Measurements from ENCODE around the gene PPIP5K2. TPM values are rescaled to one million over a fixed set of nuclear protein-coding genes. Genes with fewer than 3 reads are reported as not detected.
"Not testable (repeated sequence)": the region's sequence is repeated elsewhere in the genome, so short reads cannot be mapped to it uniquely, and the experiment has no call there.

Gene PPIP5K2
- total RNA-seq, 1 experiment from 2014 or later: 46.4 TPM

DNA sequence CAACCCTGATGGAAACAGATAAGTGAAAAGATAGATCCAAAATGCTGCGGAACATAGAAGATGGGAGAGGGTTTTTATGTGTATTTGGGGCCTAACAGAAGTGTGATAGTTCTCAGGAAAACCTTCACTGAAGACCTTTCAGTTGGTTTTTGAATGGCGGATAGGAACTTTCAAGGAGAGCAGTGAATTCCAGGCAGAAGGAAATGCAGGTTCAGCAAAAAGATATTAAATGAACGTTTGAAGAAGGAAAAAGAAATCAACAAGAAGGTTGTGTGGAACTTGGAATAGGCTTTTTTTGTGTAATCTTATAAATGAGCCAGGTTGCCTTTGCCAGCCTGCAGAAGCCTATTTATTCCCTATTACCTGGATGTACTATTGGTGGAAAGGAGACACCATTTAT is 2.1 kb downstream of the PPIP5K2 start:
- DNase-seq (ENCODE audit: low spot score): no peak

GRCh38 chr5:103126557-103126956 is 6.5 kb downstream of the PPIP5K2 start:
- no peak for DNase-seq (ENCODE audit: low spot score)

DNA sequence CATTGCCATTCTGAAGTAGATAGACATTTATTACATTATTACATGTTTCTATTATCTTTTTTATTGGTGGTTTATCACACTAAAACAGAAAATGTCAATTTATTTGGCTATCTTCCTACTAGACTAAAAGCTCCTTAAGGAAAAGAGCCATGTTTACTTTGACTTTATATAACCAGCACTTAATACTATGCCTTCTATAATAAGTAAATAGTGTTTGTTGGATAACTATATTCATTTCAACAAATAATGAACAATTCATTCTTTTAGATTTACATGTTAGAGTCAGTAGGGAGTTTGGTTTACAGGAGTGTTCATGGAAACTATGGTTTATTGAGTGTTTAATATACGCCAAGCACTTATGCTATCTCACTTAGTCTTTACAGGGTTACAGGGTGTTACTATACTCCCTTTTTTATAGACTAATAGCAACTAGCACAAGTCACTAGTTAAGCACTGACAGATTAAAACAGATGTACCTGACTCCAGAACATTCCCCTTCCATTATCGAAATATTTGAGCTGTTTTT is 7.3 kb downstream of the PPIP5K2 start:
- DNase-seq (ENCODE audit: low spot score): no peak

GRCh38 chr5:103128202-103128601 is 8.1 kb downstream of the PPIP5K2 start:
- no peak for DNase-seq (ENCODE audit: low spot score)

DNA sequence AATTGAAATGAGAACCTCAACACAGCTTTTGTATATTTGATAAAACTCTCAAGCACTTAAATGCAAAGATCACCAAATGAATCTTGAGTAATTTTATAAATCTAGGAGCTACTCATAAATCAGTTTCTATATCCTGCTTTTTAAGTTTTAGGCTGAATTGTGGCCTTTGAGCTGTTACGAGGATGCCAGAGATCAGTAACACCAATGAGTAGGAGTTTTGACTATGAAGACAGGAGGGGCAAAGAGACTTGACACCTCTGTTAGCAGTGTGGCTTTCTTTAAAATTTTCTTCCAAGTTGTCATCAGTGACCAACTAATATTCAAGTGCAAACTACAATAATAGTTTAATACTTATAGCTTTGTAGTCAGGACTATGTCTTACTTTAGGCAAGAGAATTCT is 12.6 kb downstream of the PPIP5K2 start:
- no peak for DNase-seq (ENCODE audit: low spot score)

- DNase-seq (ENCODE audit: low spot score): no peak
These were observed 13.1 kb downstream of the PPIP5K2 start for GRCh38 chr5:103133231-103133630.

DNA sequence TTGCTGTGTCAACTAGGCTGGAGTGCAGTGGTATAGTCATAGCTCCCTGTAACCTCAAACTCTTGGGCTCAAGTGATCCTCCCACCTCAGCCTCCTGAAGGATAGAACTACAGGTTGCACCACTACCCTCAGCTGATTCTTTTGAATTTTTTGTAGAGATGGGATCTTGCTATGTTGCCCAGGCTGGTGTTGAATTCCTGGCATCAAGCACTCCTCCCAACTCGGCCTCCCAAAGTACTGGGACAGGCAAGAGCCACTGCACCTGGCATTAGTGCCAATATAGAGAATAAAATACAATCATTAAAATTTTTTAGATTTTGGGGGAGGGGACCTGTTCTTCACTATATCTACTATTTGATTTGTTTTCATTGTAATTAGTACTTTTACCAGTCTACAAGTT is 15.4 kb downstream of the PPIP5K2 start:
- DNase-seq (ENCODE audit: low spot score): no peak

- DNase-seq (ENCODE audit: low spot score): no peak
These were observed 18.1 kb downstream of the PPIP5K2 start for GRCh38 chr5:103138202-103138690.

- peak; percentile 61 for DNase-seq (ENCODE audit: low spot score)
These were observed 19.3 kb downstream of the PPIP5K2 start for GRCh38 chr5:103139264-103139865.

DNA sequence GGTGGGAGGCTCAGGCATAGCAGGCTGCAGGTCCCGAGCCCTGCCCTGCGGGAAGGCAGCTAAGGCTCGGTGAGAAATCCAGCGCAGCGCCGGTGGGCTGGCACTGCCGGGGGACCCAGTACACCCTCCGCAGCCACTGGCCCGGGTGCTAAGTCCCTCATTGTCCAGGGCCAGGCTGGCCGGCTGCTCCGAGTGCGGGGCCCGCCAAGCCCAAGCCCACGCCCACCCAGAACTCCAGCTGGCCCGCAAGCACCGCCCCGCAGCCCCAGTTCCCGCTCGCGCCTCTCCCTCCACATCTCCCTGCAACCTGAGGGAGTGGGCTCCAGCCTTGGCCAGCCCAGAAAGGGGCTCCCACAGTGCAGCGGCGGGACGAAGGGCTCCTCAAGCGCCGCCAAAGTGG is 22.0 kb downstream of the PPIP5K2 start:
- not testable (repeated sequence) for DNase-seq (ENCODE audit: low spot score)

DNA sequence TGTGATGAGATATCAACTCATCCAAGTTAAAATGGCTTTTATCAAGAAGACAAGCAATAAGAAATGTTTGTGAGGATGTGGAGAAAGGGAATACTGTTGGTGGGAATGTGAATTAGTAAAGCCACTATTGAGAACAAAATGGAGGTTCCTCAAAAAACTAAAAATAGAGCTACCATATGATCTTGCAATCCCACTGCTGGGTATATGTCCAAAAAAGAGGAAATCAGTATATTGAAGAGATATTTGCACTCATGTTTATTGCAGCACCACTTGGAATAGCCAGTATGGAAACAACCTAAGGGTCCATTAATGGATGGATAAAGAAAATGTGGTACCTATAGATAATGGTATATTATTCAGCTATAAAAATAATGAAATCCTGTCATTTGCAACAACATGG is 25.1 kb downstream of the PPIP5K2 start:
- no peak for DNase-seq (ENCODE audit: low spot score)

- DNase-seq (ENCODE audit: low spot score): no peak
These were observed 28.1 kb downstream of the PPIP5K2 start for GRCh38 chr5:103148213-103148612.

GRCh38 chr5:103151156-103151555 is 31.1 kb downstream of the PPIP5K2 start:
- no peak for DNase-seq (ENCODE audit: low spot score)

GRCh38 chr5:103166706-103167105 is 46.6 kb downstream of the PPIP5K2 start:
- no peak for DNase-seq (ENCODE audit: low spot score)

DNA sequence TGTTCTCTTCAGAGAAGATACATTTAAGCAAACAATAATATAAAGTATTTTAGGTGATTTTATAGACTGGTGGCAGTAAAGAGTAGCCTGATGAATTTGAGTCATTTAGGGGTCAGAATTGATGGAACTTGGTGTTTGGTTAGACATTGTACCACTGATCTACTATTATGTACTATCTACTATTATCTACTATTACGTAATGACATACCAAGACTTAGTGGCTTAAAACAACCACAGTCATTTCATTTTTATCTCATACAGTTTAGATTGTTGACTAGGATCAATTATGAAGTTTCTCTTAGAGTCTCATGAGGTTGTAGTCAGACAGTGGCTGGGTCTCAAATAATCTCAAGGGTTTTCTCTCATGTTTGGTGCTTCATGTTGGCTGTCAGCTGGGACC is 54.0 kb downstream of the PPIP5K2 start:
- no peak for DNase-seq (ENCODE audit: low spot score)

GRCh38 chr5:103177543-103177942 is 57.4 kb downstream of the PPIP5K2 start:
- DNase-seq (ENCODE audit: low spot score): no peak

GRCh38 chr5:103178167-103178566 is 58.1 kb downstream of the PPIP5K2 start:
- no peak for DNase-seq (ENCODE audit: low spot score)

GRCh38 chr5:103186152-103186551 is 66.1 kb downstream of the PPIP5K2 start:
- no peak for DNase-seq (ENCODE audit: low spot score)

DNA sequence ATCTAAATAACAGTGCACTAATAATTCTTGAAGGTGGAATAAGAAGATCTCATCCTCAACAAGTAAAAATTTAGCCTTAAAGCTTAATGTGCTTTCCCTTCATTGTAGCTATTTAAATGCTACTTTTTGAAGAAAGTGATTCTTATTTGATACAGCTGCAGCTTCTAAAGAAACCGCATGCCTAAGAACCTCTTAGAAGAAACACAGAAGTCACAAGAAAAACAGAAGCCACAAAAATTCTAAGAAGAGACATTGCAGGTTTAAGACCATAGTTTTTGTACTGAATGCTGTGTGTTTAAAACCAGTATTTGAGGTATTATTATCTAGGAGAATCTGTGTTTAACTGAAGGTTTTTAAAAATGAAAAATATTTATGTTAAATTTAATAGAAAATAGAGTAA is 68.3 kb downstream of the PPIP5K2 start:
- DNase-seq (ENCODE audit: low spot score): no peak

- DNase-seq (ENCODE audit: low spot score): no peak
These were observed 83.1 kb downstream of the PPIP5K2 start for GRCh38 chr5:103203226-103203625.

DNA sequence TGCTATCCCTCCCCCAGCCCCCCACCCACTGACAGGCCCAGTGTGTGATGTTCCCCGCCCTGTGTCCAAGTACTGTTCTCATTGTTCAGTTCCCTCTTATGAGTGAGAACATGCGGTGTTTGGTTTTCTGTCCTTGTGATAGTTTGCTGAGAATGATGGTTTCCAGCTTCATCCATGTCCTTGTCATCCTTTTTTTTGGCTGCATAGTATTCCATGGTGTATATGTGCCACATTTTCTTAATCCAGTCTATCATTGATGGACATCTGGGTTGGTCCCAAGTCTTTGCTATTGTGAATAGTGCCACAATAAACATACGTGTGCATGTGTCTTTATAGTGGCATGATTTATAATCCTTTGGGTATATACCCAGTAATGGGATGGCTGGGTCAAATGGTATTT is 84.9 kb downstream of the PPIP5K2 start:
- not testable (repeated sequence) for DNase-seq (ENCODE audit: low spot score)

GRCh38 chr5:103205991-103206700 is 86.0 kb downstream of the PPIP5K2 start:
- no peak for DNase-seq (ENCODE audit: low spot score)

- no peak for DNase-seq (ENCODE audit: low spot score)
These were observed 86.9 kb downstream of the PPIP5K2 start for GRCh38 chr5:103207011-103207410.

Data from H4 (cell line).